ENCODE results near the gene GBGT1.

Gene GBGT1

GRCh38 chr9:133140174-133140505 lies 23.6 kb downstream of the GBGT1 start:
- H3K9me3 ChIP-seq = no peaks in the 10 kb centered on the region
- no peak overlapping the region for H3K4me3 ChIP-seq
- H3K36me3 ChIP-seq = no peaks in the 10 kb centered on the region
- no peaks in the 10 kb centered on the region for H3K27me3 ChIP-seq
- no peak for TF ChIP-seq CTCF (IDR thresholded peaks at IDR 0.05)
- no peak overlapping the region for H3K27ac ChIP-seq
- no peak for DNase-seq
- intact Hi-C loops (cut with DNase I; ENCODE audit: low total_unique reads) = no loop called here
- H3K4me1 ChIP-seq = peaks cover 3 to 52% (median 22%) of the 10 kb centered on the region in 4 donors

GRCh38 chr9:133139246-133140173 lies 24.2 kb downstream of the GBGT1 start:
- H3K27ac ChIP-seq = no peak overlapping the region
- H3K36me3 ChIP-seq = no peaks in the 10 kb centered on the region
- H3K27me3 ChIP-seq = no peaks in the 10 kb centered on the region
- DNase-seq = no peak
- peaks cover 4 to 52% (median 20%) of the 10 kb centered on the region in 4 donors for H3K4me1 ChIP-seq
- no peak overlapping the region for H3K4me3 ChIP-seq
- intact Hi-C loops (cut with DNase I; ENCODE audit: low total_unique reads) = no loop called here
- no peak for TF ChIP-seq CTCF (IDR thresholded peaks at IDR 0.05)
- H3K9me3 ChIP-seq = no peaks in the 10 kb centered on the region

GRCh38 chr9:133137451-133138231 lies 26.1 kb downstream of the GBGT1 start:
- intact Hi-C loops (cut with DNase I; ENCODE audit: low total_unique reads) = no loop called here
- Histone ChIP-seq H3K27me3 (no peaks in the 10 kb centered on the region), H3K27ac (no peak overlapping the region), H3K4me1 (peaks cover 5 to 61% (median 27%) of the 10 kb centered on the region in 4 donors), H3K4me3 (no peak overlapping the region), H3K9me3 (no peaks in the 10 kb centered on the region), H3K36me3 (no peaks in the 10 kb centered on the region)
- DNase-seq = no peak
- TF ChIP-seq CTCF (IDR thresholded peaks at IDR 0.05) = no peak

- Histone ChIP-seq H3K4me3 (no peak overlapping the region), H3K27me3 (no peaks in the 10 kb centered on the region), H3K27ac (peak overlapping the region in 1 of 2 donors; percentile 34), H3K4me1 (peaks cover 5 to 67% (median 33%) of the 10 kb centered on the region in 4 donors), H3K9me3 (no peaks in the 10 kb centered on the region), H3K36me3 (no peaks in the 10 kb centered on the region)
- intact Hi-C loops (cut with DNase I; ENCODE audit: low total_unique reads) = no loop called here
- peak in 1 of 2 donors; percentile 51 for DNase-seq
- TF ChIP-seq CTCF (IDR thresholded peaks at IDR 0.05) = no peak
These were observed 28.5 kb downstream of the GBGT1 start for GRCh38 chr9:133135146-133135745.

- Histone ChIP-seq H3K27me3 (no peaks in the 10 kb centered on the region), H3K9me3 (no peaks in the 10 kb centered on the region), H3K4me1 (peaks cover 5 to 65% (median 33%) of the 10 kb centered on the region in 4 donors), H3K4me3 (no peak overlapping the region), H3K36me3 (no peaks in the 10 kb centered on the region), H3K27ac (peak overlapping the region; percentile 34 to 64)
- no peak for DNase-seq
- TF ChIP-seq CTCF (IDR thresholded peaks at IDR 0.05) = no peak
- intact Hi-C loops (cut with DNase I; ENCODE audit: low total_unique reads) = no loop called here
These were observed 29.1 kb downstream of the GBGT1 start for GRCh38 chr9:133134388-133135145.

Data from tibial artery (tissue), 4 donors.